ENCODE measurements around the gene ENTREP1.

ENTREP1 gene

DNA sequence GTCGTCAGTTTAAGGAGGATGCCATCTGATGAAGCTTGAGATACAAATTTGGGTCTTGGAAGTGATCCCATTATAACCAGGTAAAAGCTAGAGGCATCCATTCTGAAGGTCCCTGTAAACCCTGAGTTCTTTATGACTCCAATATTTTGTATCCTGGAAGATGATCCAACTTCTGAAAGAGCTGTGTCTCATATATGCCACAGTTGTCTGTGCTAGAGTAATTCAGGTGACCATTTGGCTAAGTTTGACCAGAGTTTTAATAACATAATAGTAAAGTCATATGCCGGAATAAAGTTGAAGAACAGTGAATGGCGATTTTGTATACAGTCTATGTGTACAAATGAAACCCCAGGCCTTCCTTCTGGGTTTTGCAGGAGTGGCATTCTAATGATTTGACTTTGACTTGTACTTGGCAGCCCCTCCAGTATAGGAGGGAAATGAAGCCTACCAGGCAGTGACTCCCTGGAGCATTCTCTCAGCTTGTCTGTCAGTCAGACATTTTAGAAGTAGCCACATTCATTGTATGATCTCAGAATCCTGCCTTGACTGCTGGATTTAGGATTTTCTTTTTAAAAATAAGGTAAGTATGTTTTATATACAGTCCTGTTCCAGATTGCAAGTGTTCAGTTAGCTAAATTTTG, 39.6 kb downstream of the ENTREP1 start:
- H3K4me3 Mint-ChIP-seq: no peak overlapping the region
- no peaks in the 10 kb centered on the region for H3K9me3 Mint-ChIP-seq
- no peak for DNase-seq (ENCODE audit: low spot score)
- H3K36me3 Mint-ChIP-seq (ENCODE audit: low read depth): no peaks in the 10 kb centered on the region
- no peaks in the 10 kb centered on the region for H3K4me1 Mint-ChIP-seq (ENCODE audit: low read depth)
- H3K27me3 Mint-ChIP-seq (ENCODE audit: low read depth): peaks cover 2% of the 10 kb centered on the region
- no peak overlapping the region for H3K27ac Mint-ChIP-seq

DNA sequence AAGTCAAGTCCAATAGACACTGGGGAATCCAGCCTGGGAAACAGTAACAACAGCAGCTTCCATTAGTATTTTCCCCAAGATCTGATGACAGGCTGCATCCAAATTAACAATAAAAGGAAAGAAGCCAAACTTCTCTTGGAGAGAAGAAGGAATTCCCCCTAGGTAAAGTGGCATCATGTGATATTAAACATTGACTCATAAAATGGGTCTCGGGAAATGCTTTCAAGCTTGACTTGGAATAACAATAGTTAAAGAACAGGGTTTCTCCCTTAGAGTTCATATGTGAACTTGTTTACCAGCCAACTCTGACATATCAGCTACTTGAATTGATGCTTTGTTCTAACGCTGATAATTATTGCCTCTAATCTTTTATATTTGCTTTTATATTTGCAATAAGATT, 45.4 kb downstream of the ENTREP1 start:
- Mint-ChIP-seq H3K9me3 (no peaks in the 10 kb centered on the region), H3K27me3 (ENCODE audit: low read depth) (peaks cover 7% of the 10 kb centered on the region), H3K36me3 (ENCODE audit: low read depth) (no peaks in the 10 kb centered on the region), H3K27ac (no peak overlapping the region), H3K4me1 (ENCODE audit: low read depth) (no peaks in the 10 kb centered on the region), H3K4me3 (no peak overlapping the region)
- no peak for DNase-seq (ENCODE audit: low spot score)

DNA sequence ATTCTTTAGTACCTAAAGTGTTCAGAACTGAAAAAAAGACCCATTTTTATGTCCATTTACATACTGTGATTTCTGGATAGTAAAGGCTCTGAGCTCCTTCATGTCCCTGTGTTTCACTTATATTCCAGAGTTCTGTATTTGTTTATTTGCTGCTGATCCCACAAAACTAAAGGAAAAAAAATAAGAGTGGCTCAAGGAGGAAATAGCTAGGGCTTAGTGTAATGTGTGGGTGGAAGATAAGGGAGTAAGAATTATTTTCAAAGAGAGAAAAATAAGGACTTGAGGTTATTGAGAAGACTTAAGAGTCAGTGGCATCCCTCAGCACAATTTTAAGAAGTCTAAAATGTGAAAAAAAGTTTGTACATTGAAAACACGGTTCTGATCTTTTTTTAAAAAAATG, 46.0 kb downstream of the ENTREP1 start:
- no peak for DNase-seq (ENCODE audit: low spot score)

DNA sequence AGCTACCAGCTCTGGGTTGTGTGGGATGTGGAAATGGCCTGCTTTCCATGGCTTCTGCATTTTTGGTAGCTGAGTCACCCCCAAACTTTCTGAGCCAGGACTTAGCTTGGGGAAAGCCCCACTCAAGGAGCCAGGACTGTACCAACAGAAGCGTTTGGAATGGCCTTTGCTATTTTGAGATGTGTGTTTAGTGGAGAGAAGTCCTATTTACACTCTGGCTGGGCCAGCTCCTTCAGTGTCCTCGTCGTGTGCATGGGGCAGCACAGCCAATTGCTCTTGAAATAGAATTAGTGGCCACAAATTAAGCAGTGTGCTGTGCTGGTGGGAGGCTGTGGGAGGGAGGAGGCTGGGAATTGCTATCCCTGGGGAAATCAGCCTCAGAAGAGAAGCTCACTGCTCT, 51.6 kb downstream of the ENTREP1 start:
- no peaks in the 10 kb centered on the region for H3K9me3 Mint-ChIP-seq
- H3K27ac Mint-ChIP-seq: no peak overlapping the region
- DNase-seq (ENCODE audit: low spot score): no peak
- H3K4me3 Mint-ChIP-seq: no peak overlapping the region
- no peaks in the 10 kb centered on the region for H3K4me1 Mint-ChIP-seq (ENCODE audit: low read depth)
- H3K36me3 Mint-ChIP-seq (ENCODE audit: low read depth): no peaks in the 10 kb centered on the region
- peaks cover 7% of the 10 kb centered on the region for H3K27me3 Mint-ChIP-seq (ENCODE audit: low read depth)

More for the DNA sequence above, 46.0 kb downstream of the ENTREP1 start:
- Mint-ChIP-seq H3K9me3 (no peaks in the 10 kb centered on the region), H3K27me3 (ENCODE audit: low read depth) (peaks cover 7% of the 10 kb centered on the region), H3K4me1 (ENCODE audit: low read depth) (no peaks in the 10 kb centered on the region), H3K4me3 (no peak overlapping the region), H3K36me3 (ENCODE audit: low read depth) (no peaks in the 10 kb centered on the region), H3K27ac (no peak overlapping the region)

DNA sequence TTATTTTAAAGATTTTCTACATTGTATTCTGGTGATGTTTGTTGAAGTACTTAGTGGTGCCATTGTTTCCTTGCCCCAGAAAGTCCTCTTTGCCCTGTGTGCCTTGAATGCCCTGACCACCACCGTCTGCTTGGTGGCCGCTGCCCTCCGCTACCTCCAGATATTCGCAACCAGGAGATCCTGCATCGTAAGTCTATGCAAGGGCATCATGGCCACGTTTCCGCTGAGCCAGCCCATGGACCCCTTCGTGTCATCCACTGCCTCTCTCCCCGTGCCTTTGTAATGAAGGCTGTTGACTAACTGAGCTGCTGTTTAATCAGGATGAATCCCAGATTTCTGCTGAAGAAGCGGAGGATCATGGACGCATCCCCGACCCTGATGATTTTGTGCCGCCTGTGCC, 52.3 kb downstream of the ENTREP1 start:
- Mint-ChIP-seq H3K27me3 (ENCODE audit: low read depth) (peaks cover 7% of the 10 kb centered on the region), H3K4me3 (no peak overlapping the region), H3K4me1 (ENCODE audit: low read depth) (no peaks in the 10 kb centered on the region), H3K27ac (no peak overlapping the region), H3K9me3 (no peaks in the 10 kb centered on the region), H3K36me3 (ENCODE audit: low read depth) (no peaks in the 10 kb centered on the region)
- DNase-seq (ENCODE audit: low spot score): no peak

DNA sequence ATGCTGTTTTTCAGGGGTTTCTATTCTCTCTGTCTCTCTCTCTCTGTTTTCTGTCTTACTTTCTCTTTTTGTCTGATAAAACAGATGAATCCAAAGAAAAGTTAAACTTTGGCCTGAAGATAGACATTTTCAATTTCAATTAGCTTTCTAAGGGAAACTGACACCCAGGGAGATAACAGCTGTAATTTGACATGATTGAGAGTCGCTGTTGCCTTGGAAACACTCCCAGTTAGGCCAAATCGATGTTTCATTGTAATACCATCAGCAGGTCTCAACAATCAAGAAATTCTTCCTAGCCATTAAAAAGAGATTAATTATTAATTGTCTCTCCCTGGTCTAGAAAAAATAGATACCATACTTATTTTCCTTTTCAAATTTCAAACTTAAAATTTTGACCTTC, 53.0 kb downstream of the ENTREP1 start:
- DNase-seq (ENCODE audit: low spot score): no peak
- Mint-ChIP-seq H3K27me3 (ENCODE audit: low read depth) (peaks cover 7% of the 10 kb centered on the region), H3K4me3 (no peak overlapping the region), H3K9me3 (no peaks in the 10 kb centered on the region), H3K27ac (no peak overlapping the region), H3K36me3 (ENCODE audit: low read depth) (no peaks in the 10 kb centered on the region), H3K4me1 (ENCODE audit: low read depth) (no peaks in the 10 kb centered on the region)

DNA sequence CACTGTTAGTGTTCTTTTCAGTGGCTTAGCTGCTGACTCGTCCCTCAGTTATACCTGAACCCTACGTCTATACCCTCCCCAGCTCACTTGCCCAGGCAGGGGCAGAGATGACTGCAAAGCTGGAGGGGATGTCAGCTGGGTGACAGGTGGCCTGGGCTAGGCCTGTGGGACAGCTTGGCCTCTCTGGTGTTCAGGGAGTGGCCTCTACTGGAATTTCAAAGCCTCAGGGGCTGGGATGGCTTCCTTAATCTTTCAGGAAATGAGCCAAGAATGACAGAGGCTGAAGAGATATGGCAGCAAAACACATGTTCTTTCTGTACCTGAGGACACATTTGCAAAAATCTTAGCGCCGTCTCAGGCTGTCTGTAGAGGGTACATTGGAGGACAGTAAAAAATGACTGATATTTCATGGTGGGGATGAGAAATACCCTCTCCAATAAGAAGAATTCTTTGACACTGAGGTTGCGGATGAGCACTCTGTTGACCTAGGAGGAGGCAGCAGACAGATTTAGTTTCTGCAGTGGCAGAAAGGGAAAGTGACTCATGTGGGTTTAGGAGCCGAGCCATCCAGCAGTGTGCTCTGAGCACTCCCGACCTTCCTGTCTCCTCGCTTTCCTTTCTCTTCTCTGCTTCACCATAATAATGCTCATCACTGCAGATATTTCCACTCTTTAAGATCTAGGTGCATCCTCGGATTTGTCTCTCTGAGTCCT, 54.4 kb downstream of the ENTREP1 start:
- no peak overlapping the region for H3K27ac Mint-ChIP-seq
- DNase-seq (ENCODE audit: low spot score): no peak
- H3K4me1 Mint-ChIP-seq (ENCODE audit: low read depth): no peaks in the 10 kb centered on the region
- no peaks in the 10 kb centered on the region for H3K9me3 Mint-ChIP-seq
- H3K27me3 Mint-ChIP-seq (ENCODE audit: low read depth): peaks cover 14% of the 10 kb centered on the region
- no peak overlapping the region for H3K4me3 Mint-ChIP-seq
- H3K36me3 Mint-ChIP-seq (ENCODE audit: low read depth): no peaks in the 10 kb centered on the region

DNA sequence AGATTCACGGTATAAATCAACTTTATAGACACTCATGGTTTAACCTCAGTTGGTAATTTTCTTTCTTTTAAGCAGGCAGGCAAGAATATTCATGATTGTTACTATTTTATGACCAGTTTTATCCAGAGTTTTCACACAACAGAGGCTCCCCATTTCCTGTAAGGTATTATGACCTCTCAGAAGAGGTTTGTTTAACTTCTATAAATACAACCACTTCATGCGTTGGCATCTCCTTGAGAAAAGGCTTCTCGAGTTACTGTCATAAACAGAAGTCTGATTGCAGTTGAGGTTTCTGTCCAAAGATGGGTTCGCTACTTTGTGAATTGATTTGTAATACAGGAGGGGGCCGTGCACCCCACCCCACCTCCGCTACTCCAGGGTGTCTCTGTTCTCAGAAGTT, 55.3 kb downstream of the ENTREP1 start:
- no peaks in the 10 kb centered on the region for H3K9me3 Mint-ChIP-seq
- no peak overlapping the region for H3K4me3 Mint-ChIP-seq
- H3K36me3 Mint-ChIP-seq (ENCODE audit: low read depth): no peaks in the 10 kb centered on the region
- no peaks in the 10 kb centered on the region for H3K4me1 Mint-ChIP-seq (ENCODE audit: low read depth)
- peaks cover 12% of the 10 kb centered on the region for H3K27me3 Mint-ChIP-seq (ENCODE audit: low read depth)
- no peak for DNase-seq (ENCODE audit: low spot score)
- H3K27ac Mint-ChIP-seq: no peak overlapping the region

DNA sequence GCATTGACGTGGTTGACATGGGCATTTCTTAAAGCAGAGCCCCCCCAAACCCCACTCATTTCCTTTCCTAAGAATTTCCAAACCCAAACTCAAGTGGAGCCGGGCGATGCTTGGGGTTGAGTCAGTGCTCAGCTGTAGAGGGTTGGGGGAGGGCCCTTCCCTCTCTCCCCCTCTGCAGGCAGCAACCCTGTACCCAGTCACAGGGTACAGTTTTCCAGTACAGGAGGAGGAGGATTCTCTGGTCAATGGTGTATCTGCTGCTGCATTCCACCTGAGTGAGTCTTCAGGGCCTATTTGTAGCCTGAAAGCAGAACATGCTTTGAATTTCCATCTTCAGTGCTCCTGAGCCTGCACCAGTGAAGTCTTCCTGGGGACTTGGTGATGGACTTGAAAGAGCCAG, 55.8 kb downstream of the ENTREP1 start:
- Mint-ChIP-seq H3K27me3 (ENCODE audit: low read depth) (peaks cover 12% of the 10 kb centered on the region), H3K27ac (no peak overlapping the region), H3K9me3 (no peaks in the 10 kb centered on the region), H3K36me3 (ENCODE audit: low read depth) (no peaks in the 10 kb centered on the region), H3K4me1 (ENCODE audit: low read depth) (no peaks in the 10 kb centered on the region), H3K4me3 (no peak overlapping the region)
- no peak for DNase-seq (ENCODE audit: low spot score)

DNA sequence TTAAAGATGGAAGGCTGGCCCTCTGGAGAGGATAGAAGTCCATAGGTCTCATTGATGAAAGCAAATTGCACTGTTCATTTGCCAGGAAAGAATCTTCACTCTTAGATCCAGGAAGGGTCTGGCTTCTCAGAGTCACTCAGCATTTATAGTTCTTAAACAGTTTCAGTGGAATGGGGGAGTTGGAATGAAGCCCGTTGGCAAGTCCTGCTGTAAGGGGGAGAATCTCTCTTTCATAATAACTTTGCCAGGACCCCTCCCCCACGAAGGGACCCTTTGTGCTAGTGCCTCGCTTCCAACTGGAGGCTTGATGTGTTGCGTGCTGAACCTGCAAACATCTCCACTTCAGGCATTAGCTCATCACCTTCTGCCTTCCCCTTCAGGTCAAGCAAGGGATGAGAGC, 57.1 kb downstream of the ENTREP1 start:
- Mint-ChIP-seq H3K27ac (no peak overlapping the region), H3K4me3 (no peak overlapping the region), H3K4me1 (ENCODE audit: low read depth) (no peaks in the 10 kb centered on the region), H3K27me3 (ENCODE audit: low read depth) (peaks cover 13% of the 10 kb centered on the region), H3K36me3 (ENCODE audit: low read depth) (no peaks in the 10 kb centered on the region), H3K9me3 (no peaks in the 10 kb centered on the region)
- no peak for DNase-seq (ENCODE audit: low spot score)

DNA sequence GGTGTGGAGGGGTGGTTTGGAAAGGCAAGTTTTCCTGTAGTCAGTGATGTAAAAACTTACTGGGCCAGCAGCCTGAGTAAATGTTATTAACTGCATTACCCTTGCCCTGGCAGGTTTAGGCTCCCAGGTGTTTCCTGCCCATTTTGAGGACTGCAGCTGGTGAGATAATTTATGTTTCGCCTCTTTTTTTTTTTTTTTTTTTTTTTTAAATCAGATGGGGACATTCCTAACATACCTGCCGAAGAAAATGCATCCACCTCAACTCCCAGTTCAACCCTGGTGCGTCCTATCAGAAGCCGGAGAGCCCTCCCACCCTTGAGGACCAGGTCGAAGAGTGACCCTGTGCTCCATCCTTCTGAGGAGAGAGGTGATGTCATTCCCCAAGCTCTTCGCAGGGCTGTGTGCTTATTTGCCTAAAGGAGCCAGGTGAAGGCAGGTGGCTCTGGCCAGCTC, 60.6 kb downstream of the ENTREP1 start:
- Mint-ChIP-seq H3K27me3 (ENCODE audit: low read depth) (peaks cover 9% of the 10 kb centered on the region), H3K4me3 (no peak overlapping the region), H3K9me3 (no peaks in the 10 kb centered on the region), H3K27ac (no peak overlapping the region), H3K4me1 (ENCODE audit: low read depth) (no peaks in the 10 kb centered on the region), H3K36me3 (ENCODE audit: low read depth) (no peaks in the 10 kb centered on the region)
- no peak for DNase-seq (ENCODE audit: low spot score)

DNA sequence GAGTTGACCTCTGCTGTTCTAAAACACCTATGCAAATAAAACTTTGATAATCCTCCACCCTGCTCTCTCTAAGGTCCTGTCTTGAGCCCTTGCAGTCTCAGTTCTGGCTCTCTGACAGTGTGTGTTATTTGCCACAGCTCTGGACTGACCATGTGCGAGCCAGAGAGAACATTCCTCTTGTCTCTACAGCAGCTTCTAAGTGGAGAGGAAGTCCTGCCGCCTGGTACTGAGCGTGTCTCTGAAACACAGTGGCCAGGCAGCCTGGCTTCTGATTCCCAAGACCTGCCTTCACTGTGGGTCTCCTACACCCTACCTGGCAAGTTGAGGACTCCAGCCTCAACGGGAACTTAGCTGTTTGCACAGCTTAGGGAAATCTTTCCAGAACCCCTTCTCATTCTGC, 61.6 kb downstream of the ENTREP1 start:
- no peak for DNase-seq (ENCODE audit: low spot score)
- no peaks in the 10 kb centered on the region for H3K36me3 Mint-ChIP-seq (ENCODE audit: low read depth)

DNA sequence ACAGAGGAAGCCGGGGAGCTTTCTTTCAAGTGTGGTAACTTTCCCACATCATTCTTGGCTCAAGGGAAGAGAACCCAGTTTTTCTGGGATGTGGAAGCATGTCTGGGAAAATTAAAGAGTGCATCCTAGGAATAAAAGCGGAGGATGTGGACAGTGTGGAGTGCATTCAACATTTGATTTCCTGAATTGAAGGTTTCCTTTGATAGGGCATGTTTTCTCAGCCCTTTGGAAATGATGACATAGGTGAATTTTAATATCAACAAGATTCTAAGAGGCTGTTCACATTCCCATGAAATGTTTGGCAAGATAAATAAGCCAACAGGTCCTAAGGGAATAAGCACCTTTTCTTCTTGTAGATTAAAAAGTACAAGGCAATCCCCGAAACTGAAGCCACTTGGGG, 63.6 kb downstream of the ENTREP1 start:
- no peaks in the 10 kb centered on the region for H3K4me1 Mint-ChIP-seq (ENCODE audit: low read depth)
- H3K27me3 Mint-ChIP-seq (ENCODE audit: low read depth): peaks cover 5% of the 10 kb centered on the region
- no peak overlapping the region for H3K27ac Mint-ChIP-seq
- no peak for DNase-seq (ENCODE audit: low spot score)
- H3K4me3 Mint-ChIP-seq: no peak overlapping the region
- H3K36me3 Mint-ChIP-seq (ENCODE audit: low read depth): no peaks in the 10 kb centered on the region
- H3K9me3 Mint-ChIP-seq: no peaks in the 10 kb centered on the region

More for the DNA sequence above, 61.6 kb downstream of the ENTREP1 start:
- Mint-ChIP-seq H3K9me3 (no peaks in the 10 kb centered on the region), H3K27ac (no peak overlapping the region), H3K4me1 (ENCODE audit: low read depth) (no peaks in the 10 kb centered on the region), H3K27me3 (ENCODE audit: low read depth) (peaks cover 9% of the 10 kb centered on the region), H3K4me3 (no peak overlapping the region)

DNA sequence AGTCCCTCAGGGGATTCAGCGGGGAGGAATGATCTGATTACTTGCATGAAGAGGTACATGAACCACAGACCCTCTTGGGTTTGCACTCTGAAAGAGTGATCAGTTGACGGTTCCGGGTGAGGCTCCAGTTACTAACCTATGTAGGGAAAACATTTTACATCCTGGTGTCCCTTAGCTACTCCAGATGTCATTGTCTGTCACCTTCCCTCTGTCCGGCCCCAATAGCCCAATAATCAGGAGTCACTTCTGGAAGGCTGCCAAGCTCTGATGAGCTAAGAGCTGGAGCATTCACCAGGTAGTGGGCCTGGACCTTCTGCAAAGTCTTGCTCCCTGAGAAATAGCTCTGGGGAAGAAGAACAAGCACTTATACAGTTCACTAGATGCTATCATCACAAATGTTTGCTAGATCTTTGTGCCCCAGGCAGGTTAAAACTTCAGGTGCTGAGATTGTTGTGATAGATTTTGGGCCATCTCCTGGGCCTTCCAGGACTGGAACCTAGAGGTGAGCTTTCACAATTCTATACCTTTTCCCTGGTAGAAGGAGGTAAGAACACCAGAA, 64.5 kb downstream of the ENTREP1 start:
- no peaks in the 10 kb centered on the region for H3K9me3 Mint-ChIP-seq
- H3K36me3 Mint-ChIP-seq (ENCODE audit: low read depth): no peaks in the 10 kb centered on the region
- DNase-seq (ENCODE audit: low spot score): no peak
- no peaks in the 10 kb centered on the region for H3K4me1 Mint-ChIP-seq (ENCODE audit: low read depth)
- no peak overlapping the region for H3K27ac Mint-ChIP-seq
- H3K4me3 Mint-ChIP-seq: no peak overlapping the region
- peaks cover 2% of the 10 kb centered on the region for H3K27me3 Mint-ChIP-seq (ENCODE audit: low read depth)

Data from T-helper 2 cell treated with Interferon-gamma antibody and Interleukin-4, amounts not matched to agents 5 μg/mL and 100 μg/mL, for 36 hours (primary cell).